A673 (cell line): ENCODE results near the gene KCNIP4. TPM values are rescaled to one million over a fixed set of nuclear protein-coding genes. Genes with fewer than 3 reads are reported as not detected.
A peak's percentile ranks its signal among the peaks of the same experiment; 100 is the strongest.

ENCODE experiments used
- BruUV-seq: library from RNA; stranded (reverse); fragments of 400-500 nt; replicated peaks from 2 replicates; lab custom pipeline; 2021; lab: Mats Ljungman, UMichigan
- CTCF ChIA-PET: fragments of 300-600 bp; sonication (Branson Sonifier 250); formaldehyde crosslinking; loops from one replicate; lab custom pipeline; 2022; ENCODE audit warnings: antibody characterized with exemption; lab: Charles Lee
- POLR2A ChIA-PET: fragments of 300-600 bp; sonication (Branson Sonifier 250); formaldehyde crosslinking; loops from one replicate; lab custom pipeline; 2022; ENCODE audit warnings: antibody characterized with exemption; ENCODE audit not compliant: low non-redundant PET; lab: Charles Lee
- DNase-seq: peaks from one replicate; pipeline ENCODE4 v3.0.0-alpha.2; 2015; ENCODE audit warnings: low spot score
- H3K27ac ChIP-seq: fragments of 200-600 bp; sonication (generic); 2 replicates; pipeline ENCODE4 v1.5.1; 2016; ENCODE audit warnings: mixed run types, low read depth, mild to moderate bottlenecking, mixed read lengths, antibody characterized with exemption, low read length; ENCODE audit not compliant: poor library complexity, severe bottlenecking
- H3K27me3 ChIP-seq: fragments of 200-600 bp; sonication (generic); replicated peaks from 2 replicates; pipeline ENCODE4 v1.6.1; 2017; ENCODE audit warnings: mixed run types, low read depth, mild to moderate bottlenecking, mixed read lengths, antibody characterized with exemption, low read length; ENCODE audit not compliant: insufficient read depth, poor library complexity
- H3K36me3 ChIP-seq: fragments of 200-600 bp; sonication (generic); 2 replicates; pipeline ENCODE4 v1.6.1; 2016; ENCODE audit warnings: mixed run types, mild to moderate bottlenecking, mixed read lengths, antibody characterized with exemption, low read length; ENCODE audit not compliant: insufficient read depth, poor library complexity, severe bottlenecking
- H3K4me1 ChIP-seq: fragments of 200-600 bp; sonication (generic); 2 replicates; pipeline ENCODE4 v1.6.1; 2017; ENCODE audit warnings: mixed run types, mild to moderate bottlenecking, mixed read lengths, antibody characterized with exemption, low read length; ENCODE audit not compliant: insufficient read depth, poor library complexity, severe bottlenecking
- H3K4me3 ChIP-seq: fragments of 200-600 bp; sonication (generic); 2 replicates; pipeline ENCODE4 v1.5.1; 2016; ENCODE audit warnings: low read depth, mixed run types, mild to moderate bottlenecking, mixed read lengths, low read length; ENCODE audit not compliant: poor library complexity, severe bottlenecking
- H3K9me3 ChIP-seq: fragments of 200-600 bp; sonication (generic); 2 replicates; pipeline ENCODE4 v1.6.1; 2016; ENCODE audit warnings: mixed run types, low read depth, mild to moderate bottlenecking, mixed read lengths, antibody characterized with exemption, low read length; ENCODE audit not compliant: poor library complexity, severe bottlenecking
- EZH2 ChIP-seq: fragments of 200-600 bp; sonication (generic); IDR thresholded peaks from 2 replicates; pipeline ENCODE4 v1.6.1; 2017; ENCODE audit warnings: borderline replicate concordance, low read depth, mild to moderate bottlenecking, mixed read lengths, antibody characterized with exemption, low read length; ENCODE audit not compliant: poor library complexity, severe bottlenecking
- intact Hi-C: fragments of 100-400 bp; cut with micrococcal nuclease; formaldehyde crosslinking; loops from one replicate; pipeline ENCODE4 v1.10.0; 2022; ENCODE audit not compliant: unreplicated experiment
- total RNA-seq: library from RNA; stranded (reverse); gene quantifications from 2 replicates; pipeline ENCODE4 v1.2.3, GENCODE V29; 2021
- TF ChIP-seq, protein P1 (sequence below): fragments of 300-800, 200-600 bp; sonication (generic); conservative IDR thresholded peaks from 2 replicates; pipeline ENCODE4 v1.5.1; 2017; ENCODE audit warnings: low read depth, mild to moderate bottlenecking, antibody characterized with exemption, low read length, moderate library complexity, mixed read lengths

The KCNIP4 gene
- total RNA-seq, 1 experiment from 2014 or later, result not detected

DNA sequence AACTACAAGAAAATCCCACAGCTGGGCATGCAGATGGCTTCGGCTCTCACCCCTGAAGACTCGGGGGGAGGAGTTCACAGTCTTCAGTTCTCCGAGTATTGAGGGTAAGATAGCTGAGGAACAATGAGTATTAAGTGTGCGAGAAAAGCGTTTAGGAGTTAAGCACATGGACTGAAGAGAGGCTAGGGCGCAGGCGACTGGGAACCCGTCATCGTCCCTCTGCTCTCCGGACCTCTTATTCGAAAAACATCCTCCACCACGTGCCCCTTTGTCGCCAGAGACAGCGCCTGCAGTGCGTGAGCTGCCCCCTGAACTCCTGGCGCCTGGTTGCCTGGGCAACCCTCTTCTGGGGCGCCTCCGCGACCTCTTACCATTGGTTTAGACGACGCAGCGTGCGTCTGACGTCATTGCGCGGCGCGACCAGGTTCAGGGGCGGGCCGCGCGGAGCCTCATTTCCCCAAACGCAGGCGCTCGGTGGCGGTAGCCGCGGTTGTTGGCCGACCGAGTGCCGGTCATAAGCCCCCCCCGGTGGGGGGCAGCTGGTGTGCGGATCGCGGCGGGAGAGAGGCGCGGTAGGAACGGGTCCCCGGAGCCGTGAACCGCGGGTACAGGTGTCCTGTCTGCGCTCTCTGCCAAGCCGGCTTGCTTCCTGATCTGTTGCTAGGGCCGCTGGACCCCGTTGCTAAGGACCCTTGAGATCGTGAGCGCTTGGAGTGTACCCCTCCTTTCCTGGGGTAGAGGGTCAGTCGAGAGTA lies 1248.4 kb downstream of the KCNIP4 start, which contains the start of gene PACRGL:
TSS of gene PACRGL (plus strand) at position 452 of the 755 bp plus-strand sequence. CDS start 4,024 bp downstream, outside the sequence.
- ChIA-PET CTCF (interaction anchor here (2.0 kb wide), 1 partner anchor 15 kb away, joined by 6 read pairs; no protein-coding TSS in a partner anchor), POLR2A (no interaction called here)
- TF ChIP-seq, protein P1, sequence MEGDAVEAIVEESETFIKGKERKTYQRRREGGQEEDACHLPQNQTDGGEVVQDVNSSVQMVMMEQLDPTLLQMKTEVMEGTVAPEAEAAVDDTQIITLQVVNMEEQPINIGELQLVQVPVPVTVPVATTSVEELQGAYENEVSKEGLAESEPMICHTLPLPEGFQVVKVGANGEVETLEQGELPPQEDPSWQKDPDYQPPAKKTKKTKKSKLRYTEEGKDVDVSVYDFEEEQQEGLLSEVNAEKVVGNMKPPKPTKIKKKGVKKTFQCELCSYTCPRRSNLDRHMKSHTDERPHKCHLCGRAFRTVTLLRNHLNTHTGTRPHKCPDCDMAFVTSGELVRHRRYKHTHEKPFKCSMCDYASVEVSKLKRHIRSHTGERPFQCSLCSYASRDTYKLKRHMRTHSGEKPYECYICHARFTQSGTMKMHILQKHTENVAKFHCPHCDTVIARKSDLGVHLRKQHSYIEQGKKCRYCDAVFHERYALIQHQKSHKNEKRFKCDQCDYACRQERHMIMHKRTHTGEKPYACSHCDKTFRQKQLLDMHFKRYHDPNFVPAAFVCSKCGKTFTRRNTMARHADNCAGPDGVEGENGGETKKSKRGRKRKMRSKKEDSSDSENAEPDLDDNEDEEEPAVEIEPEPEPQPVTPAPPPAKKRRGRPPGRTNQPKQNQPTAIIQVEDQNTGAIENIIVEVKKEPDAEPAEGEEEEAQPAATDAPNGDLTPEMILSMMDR, result no peak
- TF ChIP-seq EZH2, result no peak

GRCh38 chr4:20698820-20699219 lies 1249.8 kb downstream of the KCNIP4 start:
- TF ChIP-seq, protein P1, result no peak
- TF ChIP-seq EZH2, result no peak
- intact Hi-C loops, result no loop called here
- Histone ChIP-seq H3K36me3 (no peaks in the 10 kb centered on the region), H3K4me3 (no peak overlapping the region), H3K4me1 (peaks cover 14% of the 10 kb centered on the region), H3K27ac (no peak overlapping the region), H3K9me3 (no peaks in the 10 kb centered on the region), H3K27me3 (no peaks in the 10 kb centered on the region)
- DNase-seq, result no peak
- ChIA-PET POLR2A (interaction anchor here (0.5 kb wide), 1 partner anchor 9 kb away, joined by 6 read pairs; no protein-coding TSS in a partner anchor), CTCF (interaction anchor here (2.0 kb wide), 1 partner anchor 14 kb away, joined by 6 read pairs; no protein-coding TSS in a partner anchor)
- BruUV-seq, result no TSS peak

More for the DNA sequence above, 1248.4 kb downstream of the KCNIP4 start, which contains the start of gene PACRGL:
- DNase-seq, result peak; percentile 98
- peak within 1 kb of the TSS; percentile 68 for H3K4me3 ChIP-seq
- peaks cover 9% of the 10 kb centered on the region for H3K36me3 ChIP-seq
- H3K27ac ChIP-seq, result peak within 1 kb of the TSS; percentile 64
- H3K9me3 ChIP-seq, result no peaks in the 10 kb centered on the region
- no TSS peak for BruUV-seq
- intact Hi-C loops, result no loop called here
- no peaks in the 10 kb centered on the region for H3K27me3 ChIP-seq
- peaks cover 14% of the 10 kb centered on the region for H3K4me1 ChIP-seq

DNA sequence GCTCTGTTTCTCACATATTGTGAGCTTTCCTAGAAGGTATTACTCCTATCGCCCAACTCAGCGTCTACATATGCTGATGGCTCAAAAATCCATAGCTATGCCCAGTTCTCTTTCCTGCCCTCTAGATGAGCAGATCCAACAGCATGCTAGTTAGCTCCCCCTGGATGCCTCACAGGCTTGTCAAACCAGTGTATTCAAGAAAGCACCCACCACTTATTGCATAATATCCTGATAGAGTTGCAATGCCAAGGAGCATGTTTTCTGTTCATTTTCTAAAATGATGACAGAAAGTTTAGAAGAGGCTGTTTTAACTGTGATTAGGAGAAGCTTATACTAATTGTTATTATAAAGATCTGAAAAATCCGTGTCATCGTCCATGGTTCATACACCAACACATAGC lies 1250.2 kb downstream of the KCNIP4 start:
- intact Hi-C loops, result no loop called here
- Histone ChIP-seq H3K27ac (no peak overlapping the region), H3K9me3 (no peaks in the 10 kb centered on the region), H3K4me3 (no peak overlapping the region), H3K27me3 (no peaks in the 10 kb centered on the region), H3K36me3 (no peaks in the 10 kb centered on the region), H3K4me1 (peaks cover 14% of the 10 kb centered on the region)
- ChIA-PET POLR2A (no interaction called here), CTCF (interaction anchor here (2.0 kb wide), 1 partner anchor 13 kb away, joined by 6 read pairs; no protein-coding TSS in a partner anchor)
- no TSS peak for BruUV-seq
- no peak for TF ChIP-seq EZH2
- TF ChIP-seq, protein P1, result 0 out of 2 replicates have a peak, but pooled peaks have one; percentile 13
- peak; percentile 36 for DNase-seq
